Panc1 (cell line): ENCODE measurements around the gene TIMM8A. TPM values are rescaled to one million over a fixed set of nuclear protein-coding genes. Genes with fewer than 3 reads are reported as not detected.
A peak's percentile ranks its signal among the peaks of the same experiment; 100 is the strongest.

Experiments used
- ATAC-seq: fragments of 200-7000 bp; cut with Tn5 transposase; 2 replicates; pipeline ENCODE4 v1.9.1; 2020; ENCODE audit warnings: mild to moderate bottlenecking, moderate library complexity
- BruUV-seq: library from RNA; stranded (reverse); fragments of 400-500 nt; replicated peaks from 2 replicates; lab custom pipeline; 2021; lab: Mats Ljungman, UMichigan
- CTCF ChIA-PET: fragments of 300-600 bp; sonication (Branson Sonifier 250); formaldehyde crosslinking; loops from one replicate; lab custom pipeline; 2022; ENCODE audit warnings: antibody characterized with exemption; lab: Charles Lee
- POLR2A ChIA-PET: fragments of 300-600 bp; sonication (Branson Sonifier 250); formaldehyde crosslinking; loops from one replicate; lab custom pipeline; 2022; ENCODE audit warnings: antibody characterized with exemption; lab: Charles Lee
- DNase-seq: peaks from one replicate; pipeline ENCODE4 v3.0.0-alpha.2; 2010; ENCODE audit warnings: low read depth, low spot score
- H3K27ac ChIP-seq: 2 replicates; pipeline ENCODE4 v1.5.1; 2011; ENCODE audit warnings: mild to moderate bottlenecking, low read length, inconsistent platforms
- H3K27me3 ChIP-seq: fragments of 200-500 bp; sonication (Bioruptor generic); 2 replicates; pipeline ENCODE4 v1.6.0; 2014; ENCODE audit warnings: low read length, inconsistent platforms; ENCODE audit not compliant: control insufficient read depth, insufficient read depth
- H3K36me3 ChIP-seq: fragments of 200-500 bp; sonication (Bioruptor generic); 2 replicates; pipeline ENCODE4 v1.5.1; 2014; ENCODE audit warnings: inconsistent platforms, mild to moderate bottlenecking, low read length, moderate library complexity; ENCODE audit not compliant: control insufficient read depth, insufficient read depth
- H3K4me1 ChIP-seq: 2 replicates; pipeline ENCODE4 v1.5.1; 2011; ENCODE audit warnings: inconsistent platforms, mild to moderate bottlenecking, low read length, moderate library complexity; ENCODE audit not compliant: control insufficient read depth, insufficient read depth
- H3K4me3 ChIP-seq, 2 experiments: 2 replicates each; pipeline ENCODE4 v1.5.1; 2011 to 2012; ENCODE audit warnings: low read depth in 2 of 2, low read length in 2 of 2, mild to moderate bottlenecking in 2 of 2, inconsistent platforms in 1 of 2, moderate library complexity in 1 of 2
- H3K9me3 ChIP-seq: fragments of 200-500 bp; sonication (Bioruptor generic); 2 replicates; pipeline ENCODE4 v1.5.1; 2014; ENCODE audit warnings: low read depth, mild to moderate bottlenecking, inconsistent platforms, low read length, moderate library complexity; ENCODE audit not compliant: control insufficient read depth, insufficient read depth
- CTCF ChIP-seq: fragments of 450-650 bp; IDR thresholded peaks from 2 replicates; pipeline ENCODE4 v1.5.1; 2017; ENCODE audit warnings: mild to moderate bottlenecking
- POLR2AphosphoS5 ChIP-seq: IDR thresholded peaks from 2 replicates; pipeline ENCODE4 v1.6.1; 2012; ENCODE audit warnings: mild to moderate bottlenecking, low read depth, low read length, moderate library complexity
- REST ChIP-seq, 2 experiments: IDR thresholded peaks; 2 replicates each; pipeline ENCODE4 v1.6.1; 2011 to 2012; ENCODE audit warnings: low read depth in 2 of 2, control low read depth in 1 of 2, low read length in 1 of 2, mild to moderate bottlenecking in 1 of 2, moderate library complexity in 1 of 2; ENCODE audit not compliant: insufficient read depth in 1 of 2
- SIN3A ChIP-seq: IDR thresholded peaks from 2 replicates; pipeline ENCODE4 v1.6.1; 2012; ENCODE audit warnings: low read depth, mild to moderate bottlenecking, low read length, moderate library complexity, borderline replicate concordance; ENCODE audit not compliant: insufficient read depth
- TCF7L2 ChIP-seq: IDR thresholded peaks from 2 replicates; pipeline ENCODE4 v1.6.1; 2011; ENCODE audit warnings: mild to moderate bottlenecking, low read depth, low read length, inconsistent platforms
- in situ Hi-C: cut with HindIII; loops from 2 replicates; pipeline ENCODE4 v1.10.0; 2016; ENCODE audit warnings: low sequenced_read_pairs, low pct_unique_long_range_greater_than_20kb
- intact Hi-C: fragments of 100-400 bp; cut with micrococcal nuclease; formaldehyde crosslinking; loops from one replicate; pipeline ENCODE4 v1.10.0; 2022; ENCODE audit not compliant: unreplicated experiment
- total RNA-seq: library from RNA; stranded (reverse); gene quantifications from one replicate; pipeline ENCODE4 v1.2.1, GENCODE V29; 2021; ENCODE audit not compliant: unreplicated experiment

The TIMM8A gene
- total RNA-seq, 1 experiment from 2014 or later: 39.1 TPM

GRCh38 chrX:101393530-101394305 is 45.2 kb upstream of the TIMM8A start:
- DNase-seq (no peak), ATAC-seq (no peak)
- H3K9me3 ChIP-seq: no peaks in the 10 kb centered on the region
- ChIA-PET POLR2A (no interaction called here), CTCF (no interaction called here)
- H3K27ac ChIP-seq: no peak overlapping the region
- H3K4me1 ChIP-seq: peaks cover 14% of the 10 kb centered on the region
- in situ Hi-C loops (no loop called here), intact Hi-C loops (no loop called here)
- H3K27me3 ChIP-seq: no peaks in the 10 kb centered on the region
- no peak overlapping the region for H3K4me3 ChIP-seq
- TF ChIP-seq TCF7L2: no peak
- TF ChIP-seq CTCF: no peak
- no peak for TF ChIP-seq REST (IDR thresholded peaks at IDR 0.05; ENCODE audit: insufficient read depth in 1 of 2, low read depth in 2 of 2, low read length in 1 of 2)
- no peak for TF ChIP-seq SIN3A
- TF ChIP-seq POLR2AphosphoS5: peak; percentile 16; the same call in 1 of the 2 replicates
- no TSS peak for BruUV-seq
- H3K36me3 ChIP-seq: peaks cover 14% of the 10 kb centered on the region

GRCh38 chrX:101391831-101392230 is 43.3 kb upstream of the TIMM8A start:
- intact Hi-C loops: loop anchor here (2.0 kb wide), 1 partner anchor 43 kb away; the partner anchor contains the start of gene TIMM8A
- CTCF ChIA-PET: no interaction called here
- BruUV-seq: no TSS peak
- Histone ChIP-seq H3K27ac (peak overlapping the region; percentile 98), H3K4me3 (peak overlapping the region; percentile 68 to 84), H3K4me1 (peaks cover 14% of the 10 kb centered on the region), H3K27me3 (no peaks in the 10 kb centered on the region), H3K36me3 (peaks cover 14% of the 10 kb centered on the region), H3K9me3 (no peaks in the 10 kb centered on the region)
- in situ Hi-C loops: no loop called here
- ATAC-seq: no peak
- no peak for DNase-seq
- TF ChIP-seq POLR2AphosphoS5 (no peak), TCF7L2 (no peak), SIN3A (no peak), CTCF (no peak), REST (IDR thresholded peaks at IDR 0.05; ENCODE audit: insufficient read depth in 1 of 2, low read depth in 2 of 2, low read length in 1 of 2) (no peak)
- POLR2A ChIA-PET: no interaction called here
